ENCODE results near the gene ASIC3.

- no peak for TF ChIP-seq POLR2A (IDR thresholded peaks at IDR 0.05)
- no peak for TF ChIP-seq CTCF (IDR thresholded peaks at IDR 0.05)
Observed at GRCh38 chr7:151077705-151078232, 29.4 kb downstream of the ASIC3 start.

Measured in right lobe of liver (tissue), 4 donors.